Brain pericyte (primary cell): ENCODE results near the gene ZNF638.

ENCODE experiments used
- DNase-seq: peaks from one replicate; pipeline ENCODE4 v3.0.0-alpha.2; 2012; ENCODE audit warnings: low read depth, low spot score

The ZNF638 gene

DNA sequence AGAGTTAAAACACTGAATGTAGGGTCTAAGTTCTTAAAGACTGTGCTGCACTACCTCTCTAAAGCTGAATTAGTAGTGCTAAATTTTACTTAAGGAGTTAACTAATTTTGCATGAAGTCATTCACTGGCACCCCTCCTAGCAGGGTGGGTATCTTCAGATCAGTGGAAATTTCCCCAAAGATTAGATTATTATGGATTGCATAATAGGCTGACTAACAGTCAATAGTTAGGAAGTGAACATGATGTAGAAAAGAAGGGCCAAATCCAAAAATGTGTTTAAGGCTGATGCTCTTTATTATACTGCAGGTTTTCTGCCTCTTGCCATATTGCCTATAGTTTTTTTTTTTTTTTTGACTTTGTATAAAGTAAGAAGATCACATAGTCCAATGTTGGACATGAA lies 5.2 kb downstream of the ZNF638 start:
- no peak for DNase-seq

- DNase-seq: no peak
Measured at GRCh38 chr2:71337776-71338175, 6.2 kb downstream of the ZNF638 start.

GRCh38 chr2:71339685-71340084 lies 8.1 kb downstream of the ZNF638 start:
- DNase-seq: no peak

- no peak for DNase-seq
Measured at GRCh38 chr2:71340176-71340575, 8.6 kb downstream of the ZNF638 start.

DNA sequence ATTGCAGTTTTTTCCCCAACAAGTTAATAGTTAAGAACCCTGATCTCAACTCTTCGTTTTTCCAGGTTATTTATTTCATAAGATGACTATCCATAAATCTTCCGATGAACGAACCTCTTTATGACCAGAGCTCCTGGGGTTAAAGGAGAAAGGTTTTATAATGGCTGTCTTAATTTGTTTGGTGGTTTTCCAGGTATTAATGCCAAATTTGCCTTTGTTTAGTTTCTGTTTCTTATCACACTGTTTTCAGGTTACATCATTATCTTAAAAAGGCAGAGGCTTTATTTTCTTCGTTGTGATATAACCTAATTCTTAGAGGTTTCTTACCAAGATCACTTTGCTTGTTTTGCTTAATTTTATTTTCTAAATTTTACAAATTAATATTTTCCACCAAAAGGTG lies 10.1 kb downstream of the ZNF638 start:
- no peak for DNase-seq

DNA sequence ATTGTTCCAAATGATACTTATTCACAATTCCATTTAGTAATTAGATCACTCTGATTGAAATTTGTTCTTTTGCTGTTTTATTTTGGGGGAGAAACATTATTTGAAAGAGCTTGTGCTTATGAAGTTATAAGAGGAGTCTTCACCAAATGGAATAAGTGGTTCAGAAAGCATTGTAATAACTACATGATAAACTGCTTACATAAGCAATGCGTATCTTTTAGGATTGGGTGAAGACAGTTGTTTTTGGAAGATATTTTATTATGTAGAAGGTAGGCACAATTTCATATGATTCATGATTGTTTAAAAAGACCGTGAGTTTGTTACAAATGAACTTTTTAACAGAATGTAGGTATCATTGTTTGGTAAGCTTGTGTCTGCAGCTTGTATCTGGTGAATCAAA lies 14.5 kb downstream of the ZNF638 start:
- no peak for DNase-seq

DNA sequence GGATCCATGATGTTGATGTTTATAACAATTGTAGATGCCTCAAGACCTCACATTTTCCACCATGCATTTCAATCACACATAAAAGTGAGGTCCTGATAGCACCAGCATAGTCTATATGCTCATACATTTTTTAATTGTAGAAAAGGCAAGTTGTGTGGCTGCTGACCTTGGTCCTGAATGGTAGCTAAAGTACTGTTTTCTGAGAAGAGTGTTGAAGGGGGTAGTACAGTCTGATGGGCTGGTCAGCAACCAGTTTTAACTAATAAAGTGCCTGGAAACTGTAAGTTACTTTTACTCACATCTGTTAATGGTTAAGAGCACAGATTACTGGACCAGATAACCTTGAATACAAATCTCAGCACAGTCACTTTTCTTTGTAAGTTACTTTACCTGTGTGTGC lies 15.9 kb downstream of the ZNF638 start:
- no peak for DNase-seq

DNA sequence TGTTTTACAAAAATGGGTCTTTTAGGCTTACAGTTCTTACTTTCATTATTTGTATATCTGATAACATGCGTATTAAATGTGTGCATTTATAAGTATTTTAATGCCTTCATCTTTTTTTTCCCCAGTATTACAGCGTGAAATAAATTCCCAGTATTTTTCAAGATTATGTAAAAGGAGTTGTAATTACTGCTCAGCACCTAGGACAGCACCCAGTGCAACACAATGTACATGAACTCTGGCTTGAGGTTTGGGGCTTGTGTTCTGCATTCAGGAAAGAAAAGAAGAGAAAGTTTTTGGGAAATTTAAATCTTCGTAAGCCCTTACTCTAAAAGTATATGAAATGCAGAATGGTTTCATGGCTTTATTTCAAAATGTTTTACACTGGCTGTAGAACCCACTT lies 16.7 kb downstream of the ZNF638 start:
- no peak for DNase-seq

- no peak for DNase-seq
Measured at GRCh38 chr2:71353248-71353647, 21.7 kb downstream of the ZNF638 start.

DNA sequence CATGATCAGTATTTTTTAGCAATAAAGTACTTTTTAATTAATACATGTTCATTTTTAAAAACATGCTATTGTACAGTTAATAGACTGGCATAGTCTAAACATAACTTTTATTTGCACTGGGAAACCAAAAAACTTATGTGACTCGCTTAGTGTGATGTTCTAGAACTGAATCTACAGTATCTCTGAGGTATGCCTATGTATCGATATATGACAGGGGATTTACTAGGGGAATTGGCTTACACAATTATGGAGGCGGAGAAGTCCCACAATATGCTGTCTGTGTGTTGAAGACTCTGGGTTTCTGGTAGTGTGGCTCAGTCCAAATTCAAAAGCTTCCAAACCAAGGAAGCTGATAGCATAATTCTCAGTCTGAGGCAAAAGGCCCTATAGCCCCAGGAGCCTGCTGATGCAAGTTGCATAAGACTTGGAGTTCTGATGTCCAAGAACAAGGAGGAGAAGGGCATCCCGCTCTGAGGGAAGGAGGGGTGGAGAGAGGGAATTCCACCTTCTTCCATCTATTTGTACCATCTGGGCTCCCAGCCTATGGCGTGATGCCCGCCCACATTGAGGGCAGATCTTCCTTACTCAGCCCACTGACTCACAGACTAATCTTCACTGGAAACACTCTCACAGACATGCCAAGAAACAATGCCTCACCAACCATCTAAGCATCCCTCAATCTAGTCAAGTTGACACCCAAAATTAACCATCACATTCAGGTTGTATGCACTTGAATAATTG lies 27.5 kb downstream of the ZNF638 start:
- no peak for DNase-seq

GRCh38 chr2:71360434-71360975 lies 28.9 kb downstream of the ZNF638 start:
- no peak for DNase-seq

- no peak for DNase-seq
Measured at GRCh38 chr2:71361631-71362030, 30.0 kb downstream of the ZNF638 start.

- DNase-seq: no peak
Measured at GRCh38 chr2:71362447-71362846, 30.9 kb downstream of the ZNF638 start.

- no peak for DNase-seq
Measured at GRCh38 chr2:71370015-71370414, 38.4 kb downstream of the ZNF638 start.

- no peak for DNase-seq
Measured at GRCh38 chr2:71372042-71372441, 40.5 kb downstream of the ZNF638 start.

GRCh38 chr2:71379086-71379485 lies 47.5 kb downstream of the ZNF638 start:
- no peak for DNase-seq

DNA sequence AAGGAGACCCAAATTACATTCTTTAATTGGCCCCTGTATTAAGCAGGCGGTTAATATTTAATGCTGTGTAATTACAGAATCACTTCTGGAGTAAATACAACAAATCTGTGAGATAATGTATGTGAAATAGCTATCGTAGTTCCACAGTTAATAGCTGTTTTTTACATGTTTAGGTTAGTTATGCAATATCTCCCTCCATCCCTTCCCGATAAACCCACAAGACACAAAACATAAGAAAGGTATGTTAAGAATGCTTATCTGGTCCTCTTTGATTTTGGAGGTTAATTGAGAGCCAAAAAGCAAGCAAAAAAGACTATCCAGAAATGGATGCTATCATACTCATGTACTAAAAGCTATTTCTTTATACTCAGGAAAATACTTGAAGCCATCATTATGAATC lies 49.1 kb downstream of the ZNF638 start:
- no peak for DNase-seq

GRCh38 chr2:71385012-71385411 lies 53.4 kb downstream of the ZNF638 start:
- DNase-seq: no peak

- no peak for DNase-seq
Measured at GRCh38 chr2:71388214-71388613, 56.6 kb downstream of the ZNF638 start.

DNA sequence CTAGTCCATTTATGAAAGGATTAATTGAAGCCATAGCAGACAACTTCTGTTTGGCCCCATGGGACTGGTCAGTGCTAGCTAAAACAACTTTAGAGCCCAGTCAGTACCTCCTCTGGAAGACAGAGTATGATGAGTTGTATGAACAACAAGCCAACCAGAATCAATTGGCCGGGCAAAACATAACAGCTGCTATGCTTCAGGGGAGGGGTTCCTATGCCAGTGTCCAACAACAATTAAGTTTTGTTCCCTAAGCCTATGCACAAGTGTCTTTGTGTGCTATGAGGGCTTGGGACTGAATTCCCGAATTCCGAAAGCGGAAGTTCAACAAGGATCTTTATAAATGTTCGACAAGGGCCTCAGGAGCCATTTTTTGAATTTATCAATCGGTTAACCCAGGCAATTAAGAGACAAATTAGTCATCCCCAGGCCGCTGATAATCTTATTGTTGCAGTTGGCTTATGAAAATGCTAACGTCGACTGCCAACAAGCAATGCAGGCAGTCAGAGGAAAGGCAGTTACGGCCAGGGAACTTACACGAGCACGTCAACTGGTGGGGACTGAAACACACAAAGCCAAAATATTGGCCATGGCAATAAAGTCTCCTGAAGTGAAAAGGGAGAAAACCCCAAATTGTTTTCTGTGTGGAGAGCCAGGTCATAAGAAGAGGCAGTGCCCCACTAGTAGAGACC lies 57.9 kb downstream of the ZNF638 start:
- no peak for DNase-seq

DNA sequence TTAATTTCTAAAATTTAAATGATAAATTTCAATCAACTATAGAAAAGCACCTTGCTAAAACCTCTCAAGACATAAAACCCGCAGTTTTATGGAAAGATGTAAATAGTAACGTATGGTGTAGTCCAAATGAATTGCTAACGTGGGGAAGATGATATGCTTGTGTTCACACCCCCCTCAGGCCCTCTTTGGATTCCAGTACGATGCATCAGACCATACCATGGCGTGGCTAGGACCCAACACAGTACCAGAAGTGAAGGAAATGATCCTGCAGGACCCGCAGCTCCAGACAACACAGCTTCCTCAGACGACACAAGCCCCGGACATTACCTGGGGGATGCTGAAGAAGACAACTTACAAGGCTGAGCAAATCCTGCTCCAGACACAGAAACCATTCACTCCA lies 61.6 kb downstream of the ZNF638 start:
- no peak for DNase-seq

DNA sequence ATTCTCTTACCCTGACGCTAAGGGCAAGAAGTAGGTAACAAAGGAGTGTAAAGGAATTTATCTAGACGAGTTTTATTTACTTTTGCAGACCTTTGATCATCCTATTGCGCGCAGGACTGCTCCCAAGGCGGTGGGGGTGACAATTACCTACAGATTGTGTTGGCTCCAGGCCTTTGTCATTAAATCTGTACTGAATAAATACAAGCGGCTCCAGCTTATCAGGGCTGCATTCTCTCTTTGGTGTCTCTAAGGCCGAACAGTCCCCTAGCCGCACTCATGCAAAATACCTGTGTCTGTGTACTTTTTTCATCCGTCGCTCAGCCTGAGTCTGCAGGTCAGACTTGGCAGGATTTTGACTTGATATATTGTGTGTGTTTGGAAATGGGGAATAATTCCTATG lies 63.9 kb downstream of the ZNF638 start:
- no peak for DNase-seq

DNA sequence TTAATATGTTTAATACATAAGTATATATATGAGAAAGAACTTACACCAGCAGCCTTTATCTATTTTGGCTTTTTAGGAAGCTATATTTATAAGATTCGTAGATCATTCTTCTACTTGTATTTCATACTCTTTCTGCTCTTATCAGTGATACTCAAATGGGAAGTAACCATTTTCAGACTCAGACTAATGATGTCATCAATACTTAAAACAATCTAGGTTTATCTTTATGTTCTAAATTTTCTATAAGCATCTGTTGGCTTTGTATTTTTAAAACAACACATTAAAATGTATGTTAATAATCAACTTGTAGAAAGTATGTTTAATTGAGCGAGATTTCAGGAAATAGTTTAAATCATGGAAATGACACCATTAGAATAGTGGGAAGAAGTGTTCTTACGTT lies 70.8 kb downstream of the ZNF638 start:
- DNase-seq: no peak
